AG09319 (cell line): Measurements from ENCODE around the gene LYSMD3.

ENCODE experiments used
- DNase-seq: peaks from one replicate; pipeline ENCODE4 v3.0.0-alpha.2; 2010; ENCODE audit warnings: low read depth; ENCODE audit errors: extremely low read depth
- TF ChIP-seq, protein P1 (sequence below): IDR thresholded peaks from 2 replicates; pipeline ENCODE4 v1.5.1; 2011; ENCODE audit warnings: low read depth, mild to moderate bottlenecking, inconsistent platforms, low read length, moderate library complexity

The LYSMD3 gene

DNA sequence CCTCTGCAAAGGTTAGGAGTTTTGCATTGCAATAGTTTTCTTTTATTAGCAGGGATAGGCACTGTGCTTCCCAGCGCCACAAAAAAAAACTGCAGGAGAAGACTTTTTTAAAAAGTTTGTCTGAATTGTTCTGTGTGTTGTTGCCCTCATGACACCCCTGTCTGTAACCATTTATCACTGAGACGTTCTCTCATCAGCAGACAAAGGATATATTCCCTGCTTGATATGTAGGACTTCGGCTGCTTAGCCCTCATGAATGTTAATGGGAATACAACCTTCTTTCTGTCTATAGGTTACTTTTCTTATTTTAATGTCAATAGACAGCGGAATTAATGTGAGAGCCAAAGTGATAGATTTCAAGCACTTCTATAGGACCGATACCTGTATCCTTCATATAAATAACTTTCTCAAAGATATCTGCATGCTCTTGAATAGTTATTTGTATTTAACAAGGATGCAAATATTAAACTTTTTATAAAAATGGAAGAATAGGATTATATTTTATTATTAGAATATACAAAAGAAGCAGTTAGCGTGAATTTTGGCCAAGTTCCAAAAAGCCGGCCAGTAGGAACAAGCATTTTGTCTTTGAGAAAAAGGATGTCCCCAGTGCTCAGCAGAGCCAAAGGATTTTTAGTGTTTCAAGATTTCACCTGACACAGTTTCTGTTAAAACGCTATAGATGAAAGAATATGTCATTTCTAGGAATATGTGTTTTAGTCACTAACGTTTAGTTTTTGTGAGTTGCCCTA, 1.5 kb upstream of the LYSMD3 start:
- TF ChIP-seq, protein P1, sequence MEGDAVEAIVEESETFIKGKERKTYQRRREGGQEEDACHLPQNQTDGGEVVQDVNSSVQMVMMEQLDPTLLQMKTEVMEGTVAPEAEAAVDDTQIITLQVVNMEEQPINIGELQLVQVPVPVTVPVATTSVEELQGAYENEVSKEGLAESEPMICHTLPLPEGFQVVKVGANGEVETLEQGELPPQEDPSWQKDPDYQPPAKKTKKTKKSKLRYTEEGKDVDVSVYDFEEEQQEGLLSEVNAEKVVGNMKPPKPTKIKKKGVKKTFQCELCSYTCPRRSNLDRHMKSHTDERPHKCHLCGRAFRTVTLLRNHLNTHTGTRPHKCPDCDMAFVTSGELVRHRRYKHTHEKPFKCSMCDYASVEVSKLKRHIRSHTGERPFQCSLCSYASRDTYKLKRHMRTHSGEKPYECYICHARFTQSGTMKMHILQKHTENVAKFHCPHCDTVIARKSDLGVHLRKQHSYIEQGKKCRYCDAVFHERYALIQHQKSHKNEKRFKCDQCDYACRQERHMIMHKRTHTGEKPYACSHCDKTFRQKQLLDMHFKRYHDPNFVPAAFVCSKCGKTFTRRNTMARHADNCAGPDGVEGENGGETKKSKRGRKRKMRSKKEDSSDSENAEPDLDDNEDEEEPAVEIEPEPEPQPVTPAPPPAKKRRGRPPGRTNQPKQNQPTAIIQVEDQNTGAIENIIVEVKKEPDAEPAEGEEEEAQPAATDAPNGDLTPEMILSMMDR = no peak
- DNase-seq = no peak

DNA sequence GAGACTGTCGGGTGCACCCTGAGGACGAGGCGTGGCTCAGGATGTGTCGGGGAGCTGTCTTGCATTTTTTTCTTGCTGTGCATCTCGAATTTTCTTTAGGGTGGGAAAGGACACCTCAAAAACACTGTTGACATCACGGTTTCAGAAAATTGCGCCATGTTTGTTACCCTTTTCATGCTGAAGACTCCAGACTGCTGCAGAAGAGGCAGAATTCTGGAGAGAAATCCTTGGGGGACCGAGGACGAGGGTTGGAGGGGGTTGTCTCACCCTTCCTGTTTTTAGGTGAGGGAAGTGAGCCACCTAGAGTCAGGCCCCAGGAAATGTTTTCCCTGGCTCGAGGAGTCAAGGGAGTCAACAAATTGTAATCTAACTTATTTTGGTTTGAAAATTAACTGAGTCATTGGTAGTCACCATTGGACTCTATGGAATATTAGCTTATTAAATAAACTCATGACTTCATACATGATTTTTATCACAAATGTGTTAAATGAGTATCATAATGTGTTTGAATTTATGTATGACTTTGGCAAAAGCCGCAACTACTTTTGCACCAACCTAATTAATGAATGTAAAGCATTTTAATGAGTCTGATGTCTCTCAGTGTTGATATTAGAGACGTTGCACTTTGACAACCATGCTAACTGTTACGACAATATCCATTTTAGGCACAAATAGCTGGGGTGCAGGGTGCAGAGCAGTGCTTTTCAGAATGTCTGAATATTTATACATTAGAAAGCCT, 724 bp upstream of the LYSMD3 start:
- TF ChIP-seq, protein P1 = peak; percentile 77
- DNase-seq = peak; percentile 62

DNA sequence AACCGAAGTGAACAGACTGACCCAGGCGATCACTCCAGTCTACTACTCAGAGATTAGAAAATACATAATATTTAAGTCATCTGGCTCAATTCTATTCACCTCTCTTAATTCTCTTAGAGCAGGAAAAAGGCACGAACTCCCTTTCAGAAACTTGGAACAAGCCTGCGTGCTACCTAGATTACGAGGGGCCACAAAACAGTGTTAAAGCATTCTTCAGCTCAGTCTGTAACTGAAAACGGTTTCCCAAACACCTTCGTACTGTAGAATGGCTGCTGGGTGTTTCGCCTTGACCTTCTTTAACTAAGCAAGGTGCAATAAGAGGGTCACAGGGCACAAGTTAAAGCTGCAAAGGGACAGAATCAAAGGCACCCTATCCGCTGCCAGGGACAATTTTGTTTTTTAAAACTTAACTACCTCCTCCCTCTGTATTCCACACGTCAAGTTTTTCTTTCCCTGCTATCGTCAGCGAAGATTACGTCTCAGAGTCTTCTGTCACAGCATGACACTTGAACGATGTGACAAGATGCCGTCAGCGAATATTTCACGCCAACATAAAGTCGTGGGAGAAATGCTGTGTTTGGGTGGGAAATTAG, 687 bp downstream of the LYSMD3 start:
- no peak for DNase-seq

DNA sequence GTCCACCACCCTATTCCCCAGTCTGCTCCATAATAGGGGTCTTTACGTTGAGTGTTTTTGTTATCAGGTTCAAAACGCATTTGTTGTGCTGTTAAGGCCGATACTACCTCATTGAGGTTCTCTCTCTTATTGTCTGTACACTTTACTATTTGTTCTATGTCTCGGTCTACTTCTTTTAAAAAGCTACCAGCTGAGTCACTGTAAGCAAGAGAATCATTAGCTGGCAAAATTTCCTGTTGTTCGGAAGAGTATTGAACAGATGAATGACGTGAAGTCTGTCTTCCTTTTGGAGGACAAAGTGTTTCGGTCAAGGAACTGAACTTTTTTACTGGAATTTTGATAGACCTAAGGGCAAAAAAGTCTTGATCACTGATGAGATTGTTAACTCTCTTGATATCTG, 10.3 kb downstream of the LYSMD3 start:
- TF ChIP-seq, protein P1 = no peak
- no peak for DNase-seq

More for the DNA sequence above, 687 bp downstream of the LYSMD3 start:
- TF ChIP-seq, protein P1 = no peak

DNA sequence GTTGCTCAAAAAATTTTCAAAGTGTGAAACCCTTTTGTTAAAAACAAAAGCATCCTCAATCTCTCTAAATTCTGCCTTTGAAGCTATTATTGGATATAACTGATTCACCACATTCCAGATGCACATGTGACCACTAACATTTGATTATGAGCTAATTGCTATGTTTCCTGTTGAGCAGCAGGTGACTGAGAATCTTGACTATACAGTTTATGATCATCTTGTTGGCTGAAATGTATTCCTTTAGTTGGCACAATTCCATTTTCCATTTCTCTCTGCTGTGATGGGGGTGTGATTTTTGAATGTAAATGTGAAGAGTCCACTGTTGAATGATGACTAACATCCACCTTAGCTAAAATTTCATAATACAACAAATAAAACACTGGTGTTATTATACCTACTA, 10.7 kb downstream of the LYSMD3 start:
- TF ChIP-seq, protein P1 = no peak
- no peak for DNase-seq

DNA sequence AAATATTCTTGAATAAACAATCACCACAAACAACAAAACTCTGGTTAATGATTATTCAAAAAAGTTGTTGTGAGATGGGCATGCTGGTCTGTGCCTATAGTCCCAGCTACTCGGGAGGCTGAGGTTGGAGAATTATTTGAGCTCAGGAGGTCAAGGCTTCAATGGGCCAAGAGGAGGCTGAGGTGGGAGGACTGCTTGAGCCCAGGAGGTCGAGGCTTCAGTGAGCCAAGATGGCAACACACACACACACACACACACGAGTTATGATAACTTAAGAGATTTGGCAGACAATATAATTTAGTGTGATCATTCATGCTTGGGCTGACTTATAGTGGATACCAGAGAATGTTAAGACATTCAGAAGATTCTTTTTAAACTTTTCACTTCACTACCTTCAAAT, 14.9 kb downstream of the LYSMD3 start:
- TF ChIP-seq, protein P1 = no peak
- DNase-seq = no peak

DNA sequence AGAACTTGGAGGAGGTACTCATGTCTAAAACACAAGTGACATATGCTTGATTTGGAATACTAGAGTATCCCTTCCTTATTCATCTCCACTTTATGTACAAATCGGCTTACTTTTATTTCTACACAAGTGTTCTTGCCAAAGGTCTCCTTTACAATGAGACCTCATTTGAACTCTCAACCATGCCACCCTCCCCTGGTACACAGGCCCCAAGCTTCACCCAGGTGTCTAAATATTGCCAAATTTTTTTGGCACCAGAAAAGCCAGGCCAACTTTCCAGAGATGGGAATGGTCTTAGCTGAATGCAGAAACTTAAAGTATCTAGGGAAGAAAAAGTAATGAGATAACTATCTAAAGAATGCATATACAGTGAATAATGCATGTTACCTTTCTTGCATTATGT, 18.9 kb downstream of the LYSMD3 start:
- DNase-seq = no peak
- TF ChIP-seq, protein P1 = no peak
